GM19025 (cell line): ENCODE data around the gene CCZ1B.
"Not testable (repeated sequence)": the region's sequence is repeated elsewhere in the genome, so short reads cannot be mapped to it uniquely, and the experiment has no call there.

ENCODE experiments used
- ATAC-seq: cut with Tn5 transposase; IDR thresholded peaks from one replicate; pipeline ENCODE4 v1.9.1; 2021; ENCODE audit warnings: mild to moderate bottlenecking, low read depth, moderate library complexity; ENCODE audit not compliant: unreplicated experiment

Gene CCZ1B

DNA sequence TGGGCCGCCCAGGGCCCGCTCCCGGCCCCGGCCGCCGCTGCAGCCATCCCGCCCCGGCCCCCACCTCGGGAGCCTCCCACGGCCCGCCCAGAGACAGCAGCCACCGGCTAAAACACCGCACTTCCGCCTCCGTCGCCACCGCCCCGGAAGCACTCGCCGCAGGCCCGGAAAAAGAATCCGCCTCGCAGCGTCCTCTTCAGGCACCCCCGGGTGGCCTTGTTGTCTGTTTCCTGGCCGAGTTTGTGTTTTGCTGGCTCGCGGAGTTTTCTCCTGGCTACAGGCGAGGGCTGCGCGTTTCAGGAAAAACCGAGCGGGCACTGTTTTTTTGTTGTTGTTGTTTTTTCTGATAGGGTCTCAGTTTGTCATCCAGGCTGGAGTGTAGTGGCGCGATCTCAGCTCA lies at the start of gene CCZ1B:
Gene CCZ1B (minus strand): TSS at position 125 of the 400 bp plus-strand sequence. CDS start 78 bp downstream, at position 47.
- peak; percentile 99 for ATAC-seq

DNA sequence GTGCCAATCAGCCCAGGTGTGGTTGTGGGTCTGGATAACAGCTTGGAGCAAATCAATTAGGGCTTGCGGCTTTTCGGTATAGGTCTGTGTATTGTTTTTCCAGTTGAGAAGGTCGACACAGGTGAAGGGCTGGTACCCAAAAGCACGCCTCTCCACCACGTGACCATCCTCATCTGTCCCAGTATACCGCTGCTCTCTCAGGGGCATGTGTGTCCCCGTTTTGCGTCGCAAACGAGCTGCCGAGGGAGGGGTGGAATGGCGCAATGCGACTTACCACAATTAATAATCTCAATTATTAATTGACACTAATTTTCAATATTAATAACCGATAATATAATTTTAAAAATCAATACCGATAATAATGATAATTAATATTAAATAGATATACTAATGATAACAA lies 48.9 kb upstream of the CCZ1B start:
- ATAC-seq, result not testable (repeated sequence)

DNA sequence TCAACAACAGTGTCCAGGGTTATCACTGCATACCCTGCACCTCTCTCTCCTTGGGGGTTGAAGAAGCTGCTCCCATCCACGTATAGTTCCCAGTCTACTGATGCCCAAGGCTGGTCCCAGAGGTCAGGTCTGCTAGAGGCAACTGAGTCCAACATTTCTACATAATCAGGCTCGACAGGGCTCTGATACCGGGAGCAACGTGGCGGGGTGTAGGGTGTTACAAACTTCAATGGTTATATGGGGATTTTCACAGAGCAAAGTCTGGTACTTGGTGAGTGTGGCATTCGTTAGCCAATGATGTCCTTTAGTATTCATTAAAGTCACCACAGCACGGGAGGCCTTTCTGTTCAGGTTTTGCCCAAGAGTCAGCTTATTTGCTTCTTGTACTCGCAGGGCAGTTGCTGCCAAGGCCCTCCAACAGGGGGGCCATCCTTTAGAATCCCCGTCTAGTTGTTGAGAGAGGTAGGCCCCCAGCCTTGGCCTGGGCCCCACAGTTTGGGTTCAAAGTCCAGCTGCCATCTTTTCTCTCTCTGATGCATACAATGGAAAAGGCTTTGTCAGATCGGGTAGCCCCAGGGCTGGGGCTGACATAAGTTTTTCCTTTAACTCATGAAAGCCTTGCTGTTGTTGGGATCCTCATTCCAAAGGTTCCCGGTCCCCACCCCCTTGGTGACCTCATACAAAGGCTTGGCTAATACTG lies 46.3 kb upstream of the CCZ1B start:
- not testable (repeated sequence) for ATAC-seq

DNA sequence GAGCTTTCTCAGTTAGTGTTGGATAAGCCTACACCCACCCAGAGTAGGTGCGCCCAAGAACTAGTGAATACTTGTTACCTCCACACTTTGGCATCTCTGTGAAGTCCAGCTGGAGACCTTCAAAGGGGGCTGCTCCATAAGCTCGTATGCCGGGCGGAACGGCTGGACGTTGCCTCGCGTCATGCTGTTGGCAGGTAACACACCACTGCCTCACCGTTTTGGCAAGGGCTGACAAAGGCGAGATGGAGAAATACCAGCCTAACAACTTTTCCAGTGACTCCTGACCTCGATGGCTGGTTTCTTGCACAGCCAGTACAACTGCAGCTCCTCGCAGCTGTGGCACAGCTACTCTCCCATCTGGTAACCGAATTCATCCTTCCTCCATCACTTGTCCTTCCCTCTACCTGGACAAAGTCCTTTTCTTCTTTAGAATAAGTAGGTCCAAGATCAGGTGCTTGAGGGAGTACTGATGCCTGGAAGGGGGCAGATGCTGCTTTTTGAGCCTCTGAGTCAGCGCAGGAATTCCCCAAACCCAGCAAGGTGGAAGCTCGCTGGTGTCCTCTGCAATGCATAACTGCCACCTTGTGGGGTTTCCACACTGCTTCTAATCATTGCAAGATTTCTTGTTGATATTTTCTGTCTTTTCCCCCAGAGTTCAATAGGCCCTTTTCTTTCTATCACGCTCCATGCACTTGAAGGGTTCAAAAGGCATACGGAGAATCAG lies 45.5 kb upstream of the CCZ1B start:
- not testable (repeated sequence) for ATAC-seq

DNA sequence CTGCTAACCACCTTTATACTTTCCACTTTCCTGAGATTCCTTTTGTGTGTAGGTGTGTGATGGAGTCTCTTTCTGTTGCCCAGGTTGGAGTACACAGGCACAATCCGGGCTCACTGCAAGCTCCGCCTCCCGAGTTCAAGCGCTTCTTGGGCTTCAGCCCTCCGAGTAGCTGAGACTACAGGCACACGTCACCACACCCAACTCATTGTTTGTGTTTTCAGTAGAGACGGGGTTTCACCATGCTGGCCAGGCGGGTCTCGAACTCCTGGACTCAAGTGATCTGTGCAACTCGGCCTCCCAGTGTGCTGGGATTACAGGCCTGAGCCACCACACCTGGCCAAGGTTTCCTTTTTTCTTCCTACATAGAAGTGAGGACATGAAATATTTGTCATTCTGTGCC lies 38.7 kb upstream of the CCZ1B start:
- ATAC-seq, result not testable (repeated sequence)

DNA sequence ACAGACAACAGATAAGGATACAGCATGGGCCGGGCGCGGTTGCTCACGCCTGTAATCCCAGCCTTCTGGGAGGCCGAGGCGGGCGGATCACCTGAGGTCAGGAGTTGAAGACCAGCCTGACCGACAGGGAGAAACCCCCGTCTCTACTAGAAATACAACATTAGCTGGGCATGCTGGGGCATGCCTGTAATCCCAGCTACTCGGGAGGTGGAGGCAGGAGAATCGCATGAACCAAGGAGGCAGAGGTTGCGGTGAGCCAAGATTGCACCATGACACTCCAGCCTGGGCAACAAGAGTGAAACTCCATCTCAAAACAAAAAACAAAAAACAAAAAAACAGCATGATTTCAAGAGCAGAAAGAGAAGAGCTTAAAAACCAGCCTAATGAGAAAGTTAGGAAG lies 38.1 kb upstream of the CCZ1B start:
- ATAC-seq, result not testable (repeated sequence)

DNA sequence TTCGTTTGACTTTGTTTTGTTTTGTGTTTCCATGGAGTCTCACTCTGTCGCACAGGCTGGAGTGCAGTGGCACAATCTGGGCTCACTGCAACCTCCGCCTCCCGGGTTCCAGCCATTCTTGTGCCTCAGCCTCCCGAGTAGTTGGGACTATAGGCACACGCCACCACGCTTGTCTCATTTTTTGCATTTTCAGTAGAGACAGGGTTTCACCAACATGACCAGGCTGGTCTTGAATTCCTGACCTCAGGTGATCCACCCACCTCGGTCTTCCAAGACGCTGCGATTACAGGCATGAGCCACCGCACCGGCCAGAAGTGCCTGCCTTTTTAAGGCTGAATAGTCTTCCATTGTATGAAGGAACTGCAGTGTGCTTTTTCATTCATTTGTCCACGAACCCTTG lies 36.8 kb upstream of the CCZ1B start:
- not testable (repeated sequence) for ATAC-seq

DNA sequence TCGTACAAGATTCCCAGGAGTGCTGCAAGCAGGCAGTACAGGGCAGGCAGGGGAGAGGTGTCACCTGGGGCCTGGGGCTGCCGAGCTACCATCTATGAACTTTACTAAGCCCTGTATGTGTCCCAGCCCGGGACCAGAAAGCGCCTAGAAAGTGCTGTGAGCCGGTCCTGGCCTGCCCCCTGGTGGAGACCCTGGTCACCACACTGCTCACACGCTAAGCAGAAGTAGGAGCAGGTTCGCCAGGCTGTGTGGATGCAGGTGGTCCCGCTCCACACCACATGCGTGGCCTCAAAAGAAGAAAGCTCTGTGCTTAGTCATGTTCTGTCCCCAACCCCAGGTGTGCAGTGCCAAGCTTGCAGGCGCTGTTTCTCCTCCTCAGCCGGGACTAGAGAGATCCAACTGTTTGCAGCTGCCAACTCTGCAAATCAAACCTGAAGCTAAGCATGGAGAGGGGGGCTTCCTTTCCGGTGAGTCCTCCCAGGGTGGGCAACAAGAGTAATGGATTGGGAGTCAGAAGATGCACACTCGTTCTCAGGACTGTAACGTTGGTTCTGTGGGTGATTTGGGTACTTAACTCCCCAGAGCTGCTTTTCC lies 31.7 kb upstream of the CCZ1B start:
- not testable (repeated sequence) for ATAC-seq

DNA sequence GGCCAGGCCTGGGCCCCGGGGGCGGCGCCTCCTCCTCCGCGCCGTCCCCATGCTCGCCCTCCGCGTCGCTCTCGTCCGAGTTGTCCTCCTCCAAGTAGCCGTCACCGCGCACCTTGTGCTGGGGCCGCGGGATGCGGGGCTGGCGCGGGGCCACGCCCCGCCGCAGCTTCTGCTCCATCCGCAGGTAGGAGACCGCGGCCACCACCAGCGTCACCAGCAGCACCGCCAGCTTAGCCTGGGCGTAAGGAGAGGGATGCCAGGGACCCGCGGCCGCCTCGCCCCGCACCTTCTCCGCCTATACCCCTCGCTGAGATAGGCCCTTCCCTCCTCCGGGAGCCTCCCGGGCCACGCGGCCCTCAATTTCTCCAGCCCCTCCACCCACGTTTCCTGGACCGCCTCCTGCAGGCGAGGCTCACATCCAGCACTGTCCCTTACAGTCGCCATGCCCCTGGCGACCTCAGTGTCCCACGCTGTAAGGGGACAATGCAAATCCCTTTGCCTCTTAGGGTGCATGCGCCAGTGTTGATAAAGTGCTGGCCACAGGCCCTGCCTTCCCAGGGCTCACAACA lies 29.6 kb upstream of the CCZ1B start:
- ATAC-seq, result not testable (repeated sequence)

DNA sequence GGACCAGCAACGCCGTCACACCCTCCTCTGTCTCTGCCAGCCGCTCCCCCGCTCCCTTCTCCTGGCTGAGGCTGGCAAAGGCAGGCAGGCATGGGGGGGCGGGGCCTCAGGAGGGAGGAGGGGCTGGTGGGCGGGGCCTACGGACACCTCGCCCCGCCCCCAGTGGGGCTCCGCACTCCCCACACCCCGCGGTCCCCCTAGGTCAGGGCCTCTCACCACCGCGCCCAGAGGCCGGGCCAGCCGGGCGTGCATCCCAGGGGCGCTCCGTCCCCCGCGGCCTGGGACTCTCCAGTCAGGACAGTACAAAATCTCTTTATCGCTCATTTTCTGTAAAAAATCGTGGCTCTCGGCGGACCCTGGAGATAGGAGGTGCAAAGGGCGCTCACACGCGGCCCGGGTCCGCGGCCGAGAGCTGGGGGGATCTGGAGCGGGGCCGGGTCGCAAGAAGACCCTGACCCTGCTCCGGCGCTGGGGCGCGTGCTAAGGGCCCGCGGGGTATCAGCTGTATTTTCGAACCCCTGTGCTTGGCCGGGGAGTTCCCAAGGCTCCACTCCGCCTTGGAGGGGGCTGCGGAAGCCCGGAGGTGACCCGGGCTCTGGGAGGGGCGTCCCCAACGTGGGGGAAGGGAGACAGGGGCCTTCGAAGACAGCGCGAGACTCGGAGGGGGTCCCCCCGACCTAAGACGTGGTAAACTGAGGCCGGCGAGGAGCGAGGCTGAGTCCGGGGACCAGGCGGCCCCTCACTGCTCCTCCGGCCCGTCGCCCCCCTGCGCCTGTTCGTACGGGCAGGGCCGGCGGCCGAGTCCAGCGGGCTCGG lies 28.9 kb upstream of the CCZ1B start:
- ATAC-seq, result not testable (repeated sequence)

DNA sequence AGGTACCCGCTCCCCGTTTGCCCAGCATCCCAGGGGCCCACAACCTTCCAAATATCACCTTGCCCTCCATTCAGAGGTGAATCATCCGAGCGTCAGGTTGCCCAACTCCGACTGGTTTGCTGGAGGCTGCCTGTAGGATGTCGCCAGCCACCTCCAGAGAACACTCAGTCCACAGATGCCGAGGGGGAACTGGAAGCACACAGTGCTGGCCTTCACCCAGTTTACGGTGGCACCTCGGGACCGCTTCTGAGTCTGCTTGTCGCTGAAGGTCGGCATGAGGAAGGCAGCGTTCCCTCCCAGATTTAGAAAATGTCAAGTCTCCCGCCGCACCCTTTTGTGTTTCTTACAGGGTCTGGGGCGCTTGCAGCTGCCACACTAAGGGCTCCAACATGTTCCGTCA lies 27.6 kb upstream of the CCZ1B start:
- ATAC-seq, result not testable (repeated sequence)

DNA sequence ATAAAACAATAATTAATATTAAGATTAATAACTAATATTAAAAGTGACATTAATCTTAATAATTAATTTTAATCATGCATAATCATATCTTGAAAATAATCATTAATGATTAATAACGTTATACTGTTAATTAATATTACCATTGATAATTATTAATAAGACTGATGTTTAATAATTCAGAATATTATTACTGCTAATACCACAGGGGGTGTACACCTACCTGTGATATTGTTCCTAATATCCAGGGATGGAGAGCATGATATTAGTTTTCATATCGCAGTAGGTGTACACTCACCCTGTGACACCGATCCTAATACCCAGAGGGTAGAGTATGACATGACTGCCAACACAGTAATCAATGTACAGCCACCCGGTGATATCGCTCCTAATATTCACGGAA lies 23.1 kb upstream of the CCZ1B start:
- ATAC-seq, result not testable (repeated sequence)

DNA sequence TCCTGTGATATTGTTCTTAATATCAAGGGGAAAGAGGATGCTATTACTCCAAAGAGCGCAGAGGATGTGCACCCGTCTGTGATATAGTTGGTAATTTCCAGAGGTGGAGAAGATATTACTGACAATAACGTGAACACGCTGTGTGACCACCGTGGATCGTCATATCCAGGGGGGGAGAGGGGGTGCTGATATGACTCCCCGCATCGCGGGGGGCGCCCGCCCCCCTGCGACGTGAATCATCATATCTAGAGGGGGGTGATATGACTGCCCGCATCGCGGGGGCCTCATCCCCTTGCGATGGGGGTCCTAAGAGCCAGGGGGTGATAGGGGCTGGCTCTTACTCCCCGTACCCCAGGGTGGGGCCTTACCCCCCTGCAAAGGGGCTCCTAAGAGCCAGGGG lies 21.7 kb upstream of the CCZ1B start:
- ATAC-seq, result not testable (repeated sequence)

DNA sequence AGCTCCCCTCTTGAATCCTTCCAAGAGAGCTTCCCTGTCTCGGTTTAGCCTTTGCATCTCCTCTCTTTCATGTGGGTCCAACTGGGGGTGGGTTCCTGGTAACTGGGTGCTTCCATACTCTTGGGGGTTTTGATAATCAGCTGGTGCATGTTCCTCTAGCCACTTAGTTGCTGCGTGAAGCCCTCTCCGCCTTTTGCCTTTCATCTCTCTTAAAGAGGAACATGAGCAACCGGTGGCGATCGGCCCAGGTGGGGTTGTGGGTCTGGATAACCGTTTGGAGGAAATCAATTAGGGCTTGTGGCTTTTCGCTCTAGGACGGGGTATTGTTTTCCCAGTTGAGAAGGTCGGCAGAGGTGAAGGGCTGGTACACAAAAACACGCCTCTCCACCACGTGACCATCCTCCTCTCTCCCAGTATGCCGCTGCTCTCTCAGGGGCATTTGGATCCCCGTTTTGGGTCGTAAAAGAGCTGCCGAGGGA lies 19.9 kb upstream of the CCZ1B start:
- not testable (repeated sequence) for ATAC-seq

DNA sequence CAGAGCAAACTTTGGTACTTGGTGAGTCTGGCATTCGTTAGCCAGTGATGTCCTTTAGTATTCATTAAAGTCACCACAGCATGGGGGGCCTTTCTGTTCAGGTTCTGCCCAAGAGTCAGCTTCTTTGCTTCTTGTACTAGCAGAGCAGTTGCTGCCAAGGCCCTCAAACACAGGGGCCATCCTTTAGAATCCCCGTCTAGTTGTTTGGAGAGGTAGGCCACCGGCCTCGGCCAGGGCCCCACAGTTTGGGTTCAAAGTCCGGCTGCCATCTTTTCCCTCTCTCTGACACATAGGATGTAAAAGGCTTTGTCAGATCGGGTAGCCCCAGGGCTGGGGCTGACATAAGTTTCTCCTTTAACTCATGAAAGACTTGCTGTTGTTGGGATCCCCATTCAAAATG lies 17.6 kb upstream of the CCZ1B start:
- not testable (repeated sequence) for ATAC-seq

DNA sequence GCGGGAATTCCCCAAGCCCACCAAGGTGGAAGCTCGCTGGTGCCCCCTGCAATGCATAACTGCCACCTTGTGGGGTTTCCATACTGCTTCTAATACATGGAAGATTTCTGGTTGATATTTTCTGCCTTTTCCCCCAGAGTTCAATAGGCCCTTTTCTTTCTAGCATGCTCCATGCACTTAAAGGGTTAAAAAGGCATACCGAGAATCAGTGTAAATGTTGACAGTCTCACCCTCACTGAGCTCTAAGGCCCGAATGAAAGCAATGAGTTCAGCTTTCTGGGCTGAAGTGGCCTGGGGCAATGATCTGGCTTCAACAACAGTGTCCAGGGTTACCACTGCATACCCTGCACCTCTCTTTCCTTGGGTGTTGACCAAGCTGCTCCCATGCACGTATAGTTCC lies 17.0 kb upstream of the CCZ1B start:
- not testable (repeated sequence) for ATAC-seq

DNA sequence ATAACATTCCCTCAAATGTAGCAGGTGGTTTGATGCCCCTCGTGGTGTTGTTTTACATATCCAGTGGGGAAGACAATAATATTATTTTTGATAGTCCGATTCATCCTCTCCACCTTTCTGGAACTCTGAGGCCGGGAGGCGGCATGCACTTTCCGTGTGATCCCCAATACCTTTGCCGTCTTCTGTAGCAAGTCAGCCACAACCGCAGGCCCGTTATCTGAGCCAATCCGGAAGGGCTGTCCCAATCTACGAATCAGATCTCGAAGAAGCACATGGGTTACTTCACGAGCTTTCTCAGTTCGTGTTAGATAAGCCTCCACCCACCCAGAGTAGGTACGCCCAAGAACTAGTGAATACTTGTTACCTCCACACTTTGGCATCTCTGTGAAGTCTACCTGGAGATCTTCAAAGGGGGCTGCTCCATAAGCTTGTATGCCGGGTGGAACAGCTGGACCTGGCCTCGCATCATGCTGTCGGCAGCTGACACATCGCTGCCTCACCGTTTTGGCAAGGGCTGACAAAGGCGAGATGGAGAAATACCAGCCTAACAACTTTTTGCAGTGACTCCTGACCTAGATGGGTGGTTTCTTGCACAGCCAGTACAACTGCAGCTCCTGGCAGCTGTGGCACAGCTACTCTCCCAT lies 16.3 kb upstream of the CCZ1B start:
- ATAC-seq, result not testable (repeated sequence)

DNA sequence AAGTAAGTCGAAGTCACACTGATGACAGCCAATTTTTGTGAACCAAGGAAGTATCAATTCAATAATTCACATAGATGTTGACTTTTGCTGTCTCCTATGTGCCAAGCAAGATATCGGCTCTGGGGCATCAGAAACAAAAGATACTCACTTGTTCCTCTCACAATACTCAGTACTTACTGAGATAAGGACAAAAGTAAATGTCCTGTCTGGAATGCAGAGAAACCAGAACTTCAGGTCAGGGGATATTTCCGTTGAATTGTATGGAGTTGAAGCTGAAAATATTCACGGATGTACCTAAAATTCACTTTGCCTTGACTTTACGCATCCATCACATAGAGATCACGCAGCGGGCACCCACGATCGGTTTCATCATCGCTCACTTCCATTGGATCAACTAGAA lies 11.0 kb upstream of the CCZ1B start:
- not testable (repeated sequence) for ATAC-seq

DNA sequence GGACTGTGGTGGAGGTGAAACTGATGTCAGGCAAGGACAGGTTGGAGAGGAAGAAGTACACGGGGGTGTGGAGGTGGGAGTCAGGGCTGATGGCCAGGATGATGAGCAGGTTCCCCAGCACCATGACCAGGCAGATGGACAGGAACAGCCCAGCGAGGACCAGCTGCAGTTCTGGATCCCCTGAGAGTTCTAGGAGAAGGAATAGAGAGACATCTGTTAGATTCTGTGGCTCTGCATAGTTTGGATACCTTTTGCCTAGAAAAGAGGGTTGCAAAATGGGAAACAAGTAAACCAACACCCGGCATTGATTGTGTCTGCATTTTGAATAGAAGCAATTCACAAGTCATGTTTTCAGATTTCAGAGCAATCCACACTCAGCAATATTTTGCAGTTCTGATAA lies 9.4 kb upstream of the CCZ1B start:
- ATAC-seq, result not testable (repeated sequence)

DNA sequence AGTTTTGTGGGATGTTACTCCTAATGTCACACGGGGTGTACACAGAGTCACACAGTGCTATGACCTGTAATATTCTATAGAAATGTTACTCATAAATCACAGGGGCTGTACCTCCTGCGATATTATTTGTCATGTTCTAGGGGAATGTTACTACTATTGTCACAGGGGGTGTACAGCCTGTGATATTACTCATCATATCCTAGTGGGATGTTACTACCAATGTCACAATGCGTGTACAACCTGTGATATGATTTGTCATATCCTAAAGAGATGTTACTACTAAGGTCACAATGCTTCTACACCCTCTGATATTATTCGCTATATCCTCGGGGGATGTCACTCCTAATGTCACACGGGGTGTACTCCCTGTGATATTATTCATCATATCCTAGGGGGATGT lies 7.6 kb upstream of the CCZ1B start:
- no peak for ATAC-seq
